ENCODE measurements around the gene VPS37C. TPM values are rescaled to one million over a fixed set of nuclear protein-coding genes. Genes with fewer than 3 reads are reported as not detected.

The VPS37C gene
- total and polyA plus RNA-seq, 7 donors, result 8.6 to 25.4 (median 18.6) TPM

DNA sequence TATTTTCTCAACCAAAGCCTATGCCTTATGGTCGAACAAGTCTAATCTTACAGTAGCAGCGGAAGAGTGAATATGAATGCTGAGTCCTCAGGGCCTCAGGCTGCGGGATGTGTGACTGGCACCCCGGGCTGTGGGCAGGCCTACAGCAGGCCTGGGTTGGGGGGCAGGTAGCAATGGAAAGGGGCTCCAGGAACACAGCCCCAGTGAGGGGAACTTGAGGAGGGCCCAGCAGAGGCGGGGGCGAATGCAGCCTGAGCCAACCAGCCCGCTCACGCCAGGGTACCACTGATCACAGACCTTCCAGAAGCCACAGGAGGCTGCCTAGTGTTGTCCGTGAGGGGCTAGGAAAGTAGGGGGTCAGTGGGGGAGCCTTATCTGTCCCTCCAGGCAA, 70.2 kb downstream of the VPS37C start:
- Histone ChIP-seq H3K27me3 (no peaks in the 10 kb centered on the region), H3K27ac (no peak overlapping the region), H3K36me3 (no peaks in the 10 kb centered on the region), H3K4me3 (no peak overlapping the region), H3K4me1 (no peaks in the 10 kb centered on the region), H3K9me3 (no peaks in the 10 kb centered on the region)
- DNase-seq, result no peak
- 89 to 94% methylated on average over 9 of the region's 9 CpGs for WGBS, 2 donors
- TF ChIP-seq POLR2AphosphoS5 (IDR thresholded peaks at IDR 0.05) (no peak), EP300 (IDR thresholded peaks at IDR 0.05) (no peak), POLR2A (IDR thresholded peaks at IDR 0.05) (no peak)
- TF ChIP-seq, protein P1, sequence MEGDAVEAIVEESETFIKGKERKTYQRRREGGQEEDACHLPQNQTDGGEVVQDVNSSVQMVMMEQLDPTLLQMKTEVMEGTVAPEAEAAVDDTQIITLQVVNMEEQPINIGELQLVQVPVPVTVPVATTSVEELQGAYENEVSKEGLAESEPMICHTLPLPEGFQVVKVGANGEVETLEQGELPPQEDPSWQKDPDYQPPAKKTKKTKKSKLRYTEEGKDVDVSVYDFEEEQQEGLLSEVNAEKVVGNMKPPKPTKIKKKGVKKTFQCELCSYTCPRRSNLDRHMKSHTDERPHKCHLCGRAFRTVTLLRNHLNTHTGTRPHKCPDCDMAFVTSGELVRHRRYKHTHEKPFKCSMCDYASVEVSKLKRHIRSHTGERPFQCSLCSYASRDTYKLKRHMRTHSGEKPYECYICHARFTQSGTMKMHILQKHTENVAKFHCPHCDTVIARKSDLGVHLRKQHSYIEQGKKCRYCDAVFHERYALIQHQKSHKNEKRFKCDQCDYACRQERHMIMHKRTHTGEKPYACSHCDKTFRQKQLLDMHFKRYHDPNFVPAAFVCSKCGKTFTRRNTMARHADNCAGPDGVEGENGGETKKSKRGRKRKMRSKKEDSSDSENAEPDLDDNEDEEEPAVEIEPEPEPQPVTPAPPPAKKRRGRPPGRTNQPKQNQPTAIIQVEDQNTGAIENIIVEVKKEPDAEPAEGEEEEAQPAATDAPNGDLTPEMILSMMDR (IDR thresholded peaks at IDR 0.05), result no peak
- intact Hi-C loops (cut with DNase I), result no loop called here

DNA sequence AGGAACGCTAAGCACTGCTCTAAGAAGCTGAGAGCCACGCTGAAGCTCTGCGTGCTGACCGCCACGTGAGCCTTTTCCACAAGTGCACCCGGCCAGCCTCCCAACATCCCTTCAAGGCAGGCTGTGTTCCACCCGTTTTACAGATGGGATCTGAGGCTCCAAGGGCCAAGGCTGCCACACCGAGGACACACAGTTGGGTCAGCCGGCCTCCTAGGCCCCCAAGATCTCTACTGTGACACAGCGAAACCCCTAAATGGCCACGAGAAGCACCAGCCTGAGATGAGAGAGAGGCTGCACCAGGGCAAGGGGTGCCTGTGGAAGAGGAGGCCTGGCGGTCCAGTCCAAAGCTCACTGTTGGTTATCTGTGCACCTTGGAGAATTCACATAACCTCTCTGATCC, 70.7 kb downstream of the VPS37C start:
- DNase-seq, result no peak
- no peaks in the 10 kb centered on the region for H3K9me3 ChIP-seq
- no peak overlapping the region for H3K4me3 ChIP-seq
- WGBS, 2 donors, result 88 to 92% methylated on average over 12 of the region's 12 CpGs
- TF ChIP-seq POLR2A (IDR thresholded peaks at IDR 0.05) (no peak), POLR2AphosphoS5 (IDR thresholded peaks at IDR 0.05) (no peak), EP300 (IDR thresholded peaks at IDR 0.05) (no peak)
- TF ChIP-seq, protein P1 (IDR thresholded peaks at IDR 0.05), result no peak
- no peaks in the 10 kb centered on the region for H3K4me1 ChIP-seq
- no peak overlapping the region for H3K27ac ChIP-seq
- H3K36me3 ChIP-seq, result no peaks in the 10 kb centered on the region
- no peaks in the 10 kb centered on the region for H3K27me3 ChIP-seq
- intact Hi-C loops (cut with DNase I), result no loop called here

DNA sequence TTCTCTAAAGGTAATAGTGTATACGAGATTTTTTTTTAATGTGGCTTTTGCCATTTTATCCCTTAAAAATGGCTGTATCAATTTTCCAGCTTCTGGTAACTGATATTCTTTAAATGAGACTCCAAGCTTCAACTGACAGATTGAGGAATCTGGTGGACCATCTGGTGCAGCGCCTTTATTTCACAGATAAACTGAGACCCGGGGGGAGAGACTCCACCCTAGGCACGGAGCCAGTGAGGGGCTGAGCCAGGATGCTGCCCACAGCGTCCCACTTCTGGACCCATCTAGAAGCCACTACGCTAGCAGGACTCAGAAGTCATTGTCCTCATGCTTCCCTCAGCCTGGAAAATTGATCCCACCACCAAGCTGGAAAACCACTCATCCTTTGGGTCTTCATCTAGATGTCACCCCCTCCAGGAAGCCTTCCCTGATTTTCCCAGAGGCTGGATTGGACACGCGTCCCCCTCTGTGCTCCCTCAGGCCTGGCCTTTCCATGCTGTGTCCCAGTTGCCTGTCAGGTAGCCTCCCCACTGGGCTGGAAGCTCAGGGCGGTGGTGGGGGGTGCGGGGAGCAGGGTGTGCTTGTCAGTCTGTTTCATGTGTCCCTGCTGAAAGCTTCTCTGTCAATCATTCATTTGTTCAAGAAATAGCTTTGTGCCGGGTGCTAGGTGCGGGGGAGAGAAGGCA, 71.3 kb downstream of the VPS37C start:
- intact Hi-C loops (cut with DNase I), result no loop called here
- Histone ChIP-seq H3K4me1 (no peaks in the 10 kb centered on the region), H3K9me3 (no peaks in the 10 kb centered on the region), H3K27me3 (no peaks in the 10 kb centered on the region), H3K27ac (no peak overlapping the region), H3K4me3 (no peak overlapping the region), H3K36me3 (no peaks in the 10 kb centered on the region)
- DNase-seq, result no peak
- TF ChIP-seq, protein P1 (IDR thresholded peaks at IDR 0.05), result no peak
- no peak for TF ChIP-seq POLR2A (IDR thresholded peaks at IDR 0.05)
- no peak for TF ChIP-seq POLR2AphosphoS5 (IDR thresholded peaks at IDR 0.05)
- TF ChIP-seq EP300 (IDR thresholded peaks at IDR 0.05), result no peak
- WGBS, 2 donors, result 77 to 85% methylated on average over 12 of the region's 12 CpGs

DNA sequence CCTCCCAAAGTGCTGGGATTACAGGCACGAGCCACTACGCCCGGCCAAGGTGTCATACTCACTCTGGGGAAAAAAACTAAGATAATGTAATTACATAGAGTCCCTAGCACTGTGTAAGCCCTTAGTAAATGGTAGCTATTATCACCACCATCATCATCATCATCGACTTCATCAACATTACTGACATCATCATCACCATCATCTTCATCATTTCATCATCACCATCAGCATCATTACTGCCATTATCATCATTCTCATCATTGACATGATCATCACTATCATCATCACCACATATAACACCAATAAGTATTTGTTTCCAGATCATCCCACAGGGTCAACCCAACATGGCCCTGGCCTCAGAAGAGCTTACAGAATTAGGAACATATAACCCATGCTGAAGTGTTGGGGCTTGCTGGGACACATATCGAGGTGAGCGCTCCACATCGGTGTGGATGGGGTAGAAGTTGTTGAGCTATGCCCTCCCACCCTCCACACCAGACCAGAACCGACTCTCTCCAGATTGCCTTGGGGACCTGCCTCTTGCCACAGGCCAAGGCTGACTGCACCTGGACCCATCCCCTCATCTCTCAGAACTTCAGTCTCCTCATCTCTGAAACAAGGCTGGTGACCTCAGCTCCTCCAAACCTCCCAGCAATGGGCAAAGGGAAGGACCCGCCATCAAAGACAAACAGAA, 73.7 kb downstream of the VPS37C start:
- no peak for TF ChIP-seq POLR2AphosphoS5 (IDR thresholded peaks at IDR 0.05)
- no peak for TF ChIP-seq POLR2A (IDR thresholded peaks at IDR 0.05)
- Histone ChIP-seq H3K4me3 (no peak overlapping the region), H3K4me1 (no peaks in the 10 kb centered on the region), H3K27me3 (no peaks in the 10 kb centered on the region), H3K36me3 (no peaks in the 10 kb centered on the region), H3K9me3 (no peaks in the 10 kb centered on the region), H3K27ac (no peak overlapping the region)
- intact Hi-C loops (cut with DNase I), result no loop called here
- DNase-seq, result no peak
- WGBS, 2 donors, result 94% methylated on average over 9 of the region's 9 CpGs

DNA sequence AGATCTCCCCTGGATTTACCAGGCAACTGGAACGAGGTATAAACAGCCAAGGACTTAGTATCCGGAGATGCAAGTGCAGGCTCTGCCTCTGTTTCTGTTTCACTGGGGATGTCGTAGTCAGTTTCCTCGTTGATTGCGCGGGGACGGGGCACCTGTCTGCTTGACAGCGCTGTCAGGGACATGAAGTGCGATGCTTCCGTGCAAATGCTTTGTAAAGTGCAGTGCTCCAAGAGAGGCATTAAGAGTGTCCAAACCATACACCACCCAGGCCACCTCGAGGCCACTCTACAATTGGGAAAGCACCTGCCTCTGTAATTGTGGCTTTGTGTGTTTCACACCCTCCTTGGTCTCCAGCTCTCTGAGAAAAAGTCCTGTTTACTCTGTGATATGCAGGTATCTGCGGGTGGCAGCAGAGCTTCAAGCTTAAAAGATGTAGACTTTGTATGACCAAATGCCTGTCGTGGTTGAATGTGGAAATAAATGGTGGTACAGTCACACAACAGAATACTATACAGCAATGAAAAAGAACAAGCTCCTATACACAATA, 77.6 kb downstream of the VPS37C start:
- Histone ChIP-seq H3K4me1 (no peaks in the 10 kb centered on the region), H3K9me3 (no peaks in the 10 kb centered on the region), H3K27ac (no peak overlapping the region), H3K36me3 (no peaks in the 10 kb centered on the region), H3K27me3 (no peaks in the 10 kb centered on the region), H3K4me3 (no peak overlapping the region)
- intact Hi-C loops (cut with DNase I), result no loop called here
- TF ChIP-seq EP300 (IDR thresholded peaks at IDR 0.05) (no peak), POLR2A (IDR thresholded peaks at IDR 0.05) (no peak), POLR2AphosphoS5 (IDR thresholded peaks at IDR 0.05) (no peak)
- TF ChIP-seq, protein P1 (IDR thresholded peaks at IDR 0.05), result no peak
- DNase-seq, result no peak
- 77 to 83% methylated on average over 13 of the region's 13 CpGs for WGBS, 2 donors
